GM12878 (cell line): ENCODE data around the gene ZNF701. TPM values are rescaled to one million over a fixed set of nuclear protein-coding genes. Genes with fewer than 3 reads are reported as not detected.
"Not testable (repeated sequence)": the region's sequence is repeated elsewhere in the genome, so short reads cannot be mapped to it uniquely, and the experiment has no call there.

Experiments used
- ATAC-seq: fragments of 200-7000 bp; cut with Tn5 transposase; 3 replicates; pipeline ENCODE4 v1.9.1; 2020; ENCODE audit warnings: mild to moderate bottlenecking, moderate library complexity
- BruUV-seq: library from RNA; stranded (reverse); fragments of 400-500 nt; replicated peaks from 2 replicates; lab custom pipeline; 2021; lab: Mats Ljungman, UMichigan
- CTCF ChIA-PET: fragments of 300-600 bp; sonication (Branson Sonifier 250); formaldehyde crosslinking; extraction: SDS; loops from one replicate; lab custom pipeline; 2021; ENCODE audit warnings: inconsistent platforms; lab: Yijun Ruan, JAX
- POLR2A ChIA-PET: fragments of 350-600 bp; formaldehyde crosslinking; extraction: SDS; loops from one replicate; lab custom pipeline; 2021; ENCODE audit warnings: inconsistent platforms; lab: Charles Lee
- RAD21 ChIA-PET: fragments of 300-600 bp; sonication (Branson Sonifier 250); formaldehyde crosslinking; loops from one replicate; lab custom pipeline; 2023; ENCODE audit warnings: antibody characterized with exemption; ENCODE audit not compliant: unreplicated experiment; lab: Charles Lee
- SMC1A ChIA-PET: fragments of 300-600 bp; sonication (Branson Sonifier 250); formaldehyde crosslinking; loops from one replicate; lab custom pipeline; 2023; ENCODE audit not compliant: unreplicated experiment, uncharacterized antibody; lab: Charles Lee
- DNase-seq: peaks from one replicate; pipeline ENCODE4 v3.0.0-alpha.2; 2011; ENCODE audit warnings: low read depth, low spot score
- FAIRE-seq: peaks from 3 replicates; lab custom pipeline; 2011; peaks lifted over from hg19 to GRCh38; lab: Jason Lieb, UNC
- H2AFZ ChIP-seq: 2 replicates; pipeline ENCODE4 v1.6.0; 2011; ENCODE audit warnings: low read depth, low read length, control low read depth; ENCODE audit not compliant: control insufficient read depth
- H3K27ac ChIP-seq: 2 replicates; pipeline ENCODE4 v1.5.1; 2011; ENCODE audit warnings: control low read depth; ENCODE audit not compliant: control insufficient read depth, insufficient read depth
- H3K27me3 ChIP-seq, 2 experiments: replicated peaks in 1 of 2; 2 replicates each; pipeline versions ENCODE4 v1.6.0 to v1.6.1; 2011; ENCODE audit warnings: low read length in 1 of 2; ENCODE audit not compliant: control insufficient read depth in 2 of 2, insufficient read depth in 2 of 2
- H3K36me3 ChIP-seq, 2 experiments: 2 replicates each; pipeline ENCODE4 v1.5.1; 2011; ENCODE audit warnings: low read length in 1 of 2; ENCODE audit not compliant: control insufficient read depth in 2 of 2, insufficient read depth in 2 of 2
- H3K4me1 ChIP-seq: 2 replicates; pipeline ENCODE4 v1.6.1; 2011; ENCODE audit warnings: mild to moderate bottlenecking, low read length, moderate library complexity, mixed read lengths; ENCODE audit not compliant: control insufficient read depth, insufficient read depth
- H3K4me2 ChIP-seq: 2 replicates; pipeline ENCODE4 v1.6.0; 2011; ENCODE audit warnings: control low read depth; ENCODE audit not compliant: control insufficient read depth, insufficient read depth
- H3K4me3 ChIP-seq: fragments of 200-600 bp; sonication (generic); 2 replicates; pipeline ENCODE4 v1.5.1; 2016
- H3K79me2 ChIP-seq: 2 replicates; pipeline ENCODE4 v1.6.0; 2011; ENCODE audit warnings: low read length; ENCODE audit not compliant: control insufficient read depth, insufficient read depth
- H3K9ac ChIP-seq: 2 replicates; pipeline ENCODE4 v1.8.0; 2011; ENCODE audit warnings: low read length, control low read depth, mixed read lengths; ENCODE audit not compliant: control insufficient read depth, insufficient read depth
- H3K9me3 ChIP-seq: replicated peaks from 3 replicates; pipeline ENCODE4 v1.5.1; 2011; ENCODE audit warnings: mild to moderate bottlenecking, low read length; ENCODE audit not compliant: control insufficient read depth, insufficient read depth
- H4K20me1 ChIP-seq: 2 replicates; pipeline ENCODE4 v1.6.0; 2011; ENCODE audit not compliant: control insufficient read depth, insufficient read depth
- ATF7 ChIP-seq: fragments of 450-650 bp; IDR thresholded peaks from 2 replicates; pipeline ENCODE4 v1.6.1; 2016; ENCODE audit warnings: low read depth, mild to moderate bottlenecking
- BCL11A ChIP-seq: IDR thresholded peaks from 2 replicates; pipeline ENCODE4 v1.6.1; 2011; ENCODE audit warnings: low read depth, low read length
- BCL3 ChIP-seq: IDR thresholded peaks from 2 replicates; pipeline ENCODE4 v1.6.1; 2011; ENCODE audit warnings: borderline replicate concordance, low read depth, mild to moderate bottlenecking, moderate library complexity, low read length; ENCODE audit not compliant: insufficient read depth, poor library complexity, severe bottlenecking
- CEBPB ChIP-seq, 2 experiments: fragments of 150-350 bp in 1 of 2; IDR thresholded peaks; 2 replicates each; pipeline ENCODE4 v1.6.1; 2012 to 2014; ENCODE audit warnings: low read depth in 2 of 2, low read length in 2 of 2, borderline replicate concordance in 1 of 2, inconsistent platforms in 1 of 2
- ELK1 ChIP-seq: IDR thresholded peaks from 2 replicates; pipeline ENCODE4 v1.6.1; 2012; ENCODE audit warnings: low read depth, low read length, improper control_type of control experiment
- KAT2A ChIP-seq: conservative IDR thresholded peaks from 2 replicates; pipeline ENCODE4 v1.6.1; 2011; ENCODE audit warnings: low read depth, low read length; ENCODE audit not compliant: control insufficient read depth
- MTA2 ChIP-seq: fragments of 450-650 bp; IDR thresholded peaks from 2 replicates; pipeline ENCODE4 v1.6.1; 2016; ENCODE audit warnings: low read depth, mild to moderate bottlenecking, moderate library complexity
- RBBP5 ChIP-seq: fragments of 200-600 bp; sonication (generic); conservative IDR thresholded peaks from 2 replicates; pipeline ENCODE4 v1.6.1; 2016
- SIN3A ChIP-seq: IDR thresholded peaks from 2 replicates; pipeline ENCODE4 v1.6.1; 2012; ENCODE audit warnings: low read depth, low read length, improper control_type of control experiment
- SRF ChIP-seq, 2 experiments: IDR thresholded peaks; 2 replicates each; pipeline ENCODE4 v1.6.1; 2011; ENCODE audit warnings: low read depth in 2 of 2, low read length in 2 of 2, mild to moderate bottlenecking in 1 of 2, moderate library complexity in 1 of 2
- TBL1XR1 ChIP-seq: IDR thresholded peaks from 2 replicates; pipeline ENCODE4 v1.6.1; 2012; ENCODE audit warnings: low read depth, low read length, improper control_type of control experiment
- WGBS: methylation state at CpG from one replicate; pipeline ENCODE4 v1.1.6; 2016; ENCODE audit warnings: low lambda C conversion rate; ENCODE audit not compliant: insufficient replicate concordance, insufficient coverage; ENCODE audit errors: missing lambda C conversion rate; 5-methylcytosine and 5-hydroxymethylcytosine counted together
- in situ Hi-C: fragments of 300-500 bp; cut with MboI; formaldehyde crosslinking; loops from 9 replicates; pipeline ENCODE4 v1.14.3; 2018; ENCODE audit warnings: mixed read lengths
- intact Hi-C: fragments of 100-400 bp; cut with micrococcal nuclease; formaldehyde crosslinking; loops from one replicate; pipeline ENCODE4 v1.14.2; 2022; ENCODE audit not compliant: unreplicated experiment
- polyA plus RNA-seq, 11 experiments: library from polyadenylated mRNA; depleted of rRNA in 4 of 11; unstranded in 6 of 11; stranded (reverse) in 5 of 11; fragments of >200 nt; fragmentation: Nextera tagmentation in 4 of 11; fragmentation: Illumina TruSeq in 1 of 11; extraction: Ambion mirVana in 4 of 11; extraction: Trizol in 1 of 11; gene quantifications; 1 replicate in 1 of 11; 2 replicates in 10 of 11; pipeline versions ENCODE4 v1.2.1 to v1.2.3, GENCODE V29; 2011 to 2016; ENCODE audit warnings: inconsistent platforms in 2 of 11, missing spikeins in 2 of 11, low read depth in 1 of 11
- total RNA-seq, 4 experiments: library from RNA; depleted of rRNA in 3 of 4; stranded (reverse); fragments of >200 nt in 3 of 4; fragmentation: Illumina TruSeq in 1 of 4; extraction: Trizol in 1 of 4; gene quantifications; 2 replicates each; pipeline versions ENCODE4 v1.2.1 to v1.2.3, GENCODE V29; 2013 to 2021

ZNF701 gene
- total and polyA plus RNA-seq, 10 of the 15 experiments (the other 5 are each of a cell fraction or from before 2014, with no cell fraction given) = 3.1 to 18.1 (median 8.0) TPM

- Histone ChIP-seq H2AFZ (no peak overlapping the region), H4K20me1 (no peaks in the 10 kb centered on the region), H3K36me3 (peaks cover 2 to 12% of the 10 kb centered on the region in 2 experiments), H3K4me2 (no peak overlapping the region), H3K27me3 (no peaks in the 10 kb centered on the region), H3K79me2 (no peaks in the 10 kb centered on the region), H3K4me1 (no peaks in the 10 kb centered on the region)
- 98% methylated on average over 16 of the region's 16 CpGs for WGBS
- in situ Hi-C loops = no loop called here
- intact Hi-C loops = no loop called here
- no peak for ATAC-seq
- no peak for TF ChIP-seq ELK1
- TF ChIP-seq BCL11A = no peak
- TF ChIP-seq CEBPB (IDR thresholded peaks at IDR 0.05; ENCODE audit: borderline replicate concordance in 1 of 2, low read depth in 2 of 2, low read length in 2 of 2) = no peak
- no peak for TF ChIP-seq TBL1XR1
- no peak for TF ChIP-seq SIN3A
- TF ChIP-seq SRF (IDR thresholded peaks at IDR 0.05; ENCODE audit: low read depth in 2 of 2, low read length in 2 of 2) = no peak
- no peak for TF ChIP-seq RBBP5
- TF ChIP-seq BCL3 = no peak
- no peak for TF ChIP-seq ATF7
- no peak for TF ChIP-seq KAT2A
- no peak for TF ChIP-seq MTA2
- TF ChIP-seq, all 136 proteins: peak for 0
- ChIA-PET RAD21 (no interaction called here), CTCF (interaction anchor here (1.2 kb wide), 1 partner anchor 9 kb away, joined by 4 read pairs; no protein-coding TSS in a partner anchor), SMC1A (no interaction called here), POLR2A (no interaction called here)
- no peak overlapping the region for H3K4me3 ChIP-seq
- BruUV-seq = no TSS peak
- H3K9me3 ChIP-seq = peaks cover 40% of the 10 kb centered on the region
- DNase-seq (no peak), FAIRE-seq (no peak)
- H3K9ac ChIP-seq = no peak overlapping the region
- no peak overlapping the region for H3K27ac ChIP-seq
These were observed 12.7 kb upstream of the ZNF701 start for GRCh38 chr19:52557231-52557995.

- 96% methylated on average over 5 of the region's 5 CpGs for WGBS
- FAIRE-seq, H2AFZ ChIP-seq, H3K27ac ChIP-seq, in situ Hi-C loops, H4K20me1 ChIP-seq, RAD21 ChIA-PET, DNase-seq, H3K79me2 ChIP-seq, H3K4me3 ChIP-seq, H3K4me2 ChIP-seq, H3K4me1 ChIP-seq, H3K27me3 ChIP-seq, BruUV-seq, POLR2A ChIA-PET, SMC1A ChIA-PET, ATAC-seq, intact Hi-C loops, H3K9ac ChIP-seq, H3K36me3 ChIP-seq: not testable (repeated sequence)
- H3K9me3 ChIP-seq = peaks cover 39% of the 10 kb centered on the region
- CTCF ChIA-PET = interaction anchor here (0.7 kb wide), 1 partner anchor 325 kb away, joined by 3 read pairs; no protein-coding TSS in a partner anchor
These were observed 11.2 kb upstream of the ZNF701 start for GRCh38 chr19:52558732-52559445.
